ENCODE measurements around the gene OR11A1. TPM values are rescaled to one million over a fixed set of nuclear protein-coding genes. Genes with fewer than 3 reads are reported as not detected.
A peak's percentile ranks its signal among the peaks of the same experiment; 100 is the strongest.

The OR11A1 gene
- total and polyA plus RNA-seq, 2 donors (not counting 3 experiments of a cell fraction or from before 2014, with no cell fraction given) = not detected

GRCh38 chr6:29502597-29502996 lies 45.7 kb upstream of the OR11A1 start:
- DNase-seq (ENCODE audit: low read depth, low spot score) = peak; percentile 18
- Histone ChIP-seq H4K20me1 (replicated peaks; ENCODE audit: control insufficient read depth, extremely low read depth, insufficient read depth, low read length) (no peaks in the 10 kb centered on the region), H3K4me2 (ENCODE audit: insufficient read depth, low read length) (no peak overlapping the region), H3K4me1 (ENCODE audit: control insufficient read depth, extremely low read depth, insufficient read depth, low read length) (no peaks in the 10 kb centered on the region), H3K36me3 (ENCODE audit: control insufficient read depth in 2 of 2, extremely low read depth in 1 of 2, insufficient read depth in 2 of 2, low read length in 2 of 2) (no peaks in the 10 kb centered on the region), H3K27ac (ENCODE audit: insufficient read depth, low read depth, low read length) (no peak overlapping the region), H3K4me3 (replicated peaks in 1 of 3; ENCODE audit: insufficient read depth in 1 of 3, low read depth in 1 of 3, low read length in 3 of 3) (no peak overlapping the region), H3K9me3 (replicated peaks; ENCODE audit: control insufficient read depth, insufficient read depth, low read length) (no peaks in the 10 kb centered on the region), H2AFZ (ENCODE audit: low read depth, low read length) (no peak overlapping the region), H3K79me2 (ENCODE audit: control insufficient read depth, insufficient read depth, low read length) (no peaks in the 10 kb centered on the region), H3K9ac (replicated peaks; ENCODE audit: extremely low read depth, insufficient read depth, low read length) (no peak overlapping the region), H3K27me3 (ENCODE audit: control insufficient read depth in 2 of 2, insufficient read depth in 2 of 2, low read length in 2 of 2) (no peaks in the 10 kb centered on the region), H3K9me1 (replicated peaks; ENCODE audit: control insufficient read depth, extremely low read depth, insufficient read depth, low read length) (no peaks in the 10 kb centered on the region)
- no peak for FAIRE-seq
- intact Hi-C loops (cut with micrococcal nuclease) = no loop called here
- ChIA-PET POLR2A (no interaction called here), CTCF (no interaction called here)
- dilution Hi-C loops (cut with MboI; ENCODE audit: extremely low pct_ligation_motif_present, low sequenced_read_pairs) = no loop called here
- BruUV-seq (replicated peaks) = no TSS peak
- TF ChIP-seq CTCF (IDR thresholded peaks at IDR 0.05; ENCODE audit: extremely low read depth in 1 of 2, insufficient read depth in 1 of 2, low read depth in 1 of 2, low read length in 2 of 2) (no peak), POLR2AphosphoS5 (IDR thresholded peaks at IDR 0.05; ENCODE audit: insufficient read depth, low read depth, low read length) (no peak), MAX (IDR thresholded peaks at IDR 0.05; ENCODE audit: insufficient read depth, insufficient read length) (no peak), EZH2 (IDR thresholded peaks at IDR 0.05; ENCODE audit: borderline replicate concordance, low read depth, low read length, severe bottlenecking) (no peak), FOS (IDR thresholded peaks at IDR 0.05; ENCODE audit: borderline replicate concordance, insufficient read depth, low read length) (peak; percentile 77), GATA2 (IDR thresholded peaks at IDR 0.05; ENCODE audit: insufficient read depth, insufficient read length, low read depth, low read length) (no peak)

Measured in endothelial cell of umbilical vein (primary cell).